Neural progenitor cell (in vitro differentiated cells): Measurements from ENCODE around the gene LDB2. TPM values are rescaled to one million over a fixed set of nuclear protein-coding genes. Genes with fewer than 3 reads are reported as not detected.

Experiments used
- DNase-seq: peaks from one replicate; pipeline ENCODE4 v3.0.0-alpha.2; 2016; ENCODE audit warnings: low spot score
- H2AFZ ChIP-seq: fragments of 200-600 bp; sonication (generic); replicated peaks from 2 replicates; pipeline ENCODE4 v1.6.1; 2016; ENCODE audit warnings: antibody characterized with exemption
- H3F3A ChIP-seq: fragments of 200-600 bp; sonication (generic); 2 replicates; pipeline ENCODE4 v1.6.1; 2016; ENCODE audit warnings: antibody characterized with exemption, low read depth
- H3K27ac ChIP-seq: fragments of 200-600 bp; sonication (generic); 2 replicates; pipeline ENCODE4 v1.5.1; 2016; ENCODE audit warnings: mild to moderate bottlenecking
- H3K27me3 ChIP-seq: fragments of 200-600 bp; sonication (generic); 2 replicates; pipeline ENCODE4 v1.6.1; 2016; ENCODE audit warnings: mild to moderate bottlenecking, moderate library complexity
- H3K36me3 ChIP-seq: fragments of 200-600 bp; sonication (generic); 2 replicates; pipeline ENCODE4 v1.5.1; 2016
- H3K4me1 ChIP-seq: fragments of 200-600 bp; sonication (generic); 2 replicates; pipeline ENCODE4 v1.6.1; 2016; ENCODE audit warnings: mixed run types
- H3K4me2 ChIP-seq: fragments of 200-600 bp; sonication (generic); 2 replicates; pipeline ENCODE4 v1.6.1; 2016
- H3K4me3 ChIP-seq: fragments of 200-600 bp; sonication (generic); 2 replicates; pipeline ENCODE4 v1.5.1; 2016
- H3K79me2 ChIP-seq: fragments of 200-600 bp; sonication (generic); 2 replicates; pipeline ENCODE4 v1.6.1; 2016; ENCODE audit warnings: low read depth
- H3K9ac ChIP-seq: fragments of 200-600 bp; sonication (generic); 2 replicates; pipeline ENCODE4 v1.6.1; 2016
- H3K9me3 ChIP-seq: fragments of 200-600 bp; sonication (generic); 2 replicates; pipeline ENCODE4 v1.5.1; 2016; ENCODE audit warnings: low read depth
- H4K20me1 ChIP-seq: fragments of 200-600 bp; sonication (generic); 2 replicates; pipeline ENCODE4 v1.6.1; 2016; ENCODE audit warnings: low read depth
- H3K27ac Mint-ChIP-seq: 3 replicates; pipeline ENCODE4 v1.8.0; 2021; ENCODE audit warnings: mixed read lengths
- H3K27me3 Mint-ChIP-seq: 2 replicates; pipeline ENCODE4 v1.8.0; 2022; ENCODE audit warnings: low read depth, mild to moderate bottlenecking, inconsistent platforms, moderate library complexity, mixed read lengths; ENCODE audit not compliant: insufficient read depth
- H3K36me3 Mint-ChIP-seq: 3 replicates; pipeline ENCODE4 v1.8.0; 2021; ENCODE audit warnings: mixed read lengths
- H3K4me1 Mint-ChIP-seq: 3 replicates; pipeline ENCODE4 v1.8.0; 2021; ENCODE audit warnings: mixed read lengths
- H3K4me3 Mint-ChIP-seq: 3 replicates; pipeline ENCODE4 v1.8.0; 2021; ENCODE audit warnings: mild to moderate bottlenecking, moderate library complexity, mixed read lengths
- H3K9me3 Mint-ChIP-seq: 3 replicates; pipeline ENCODE4 v1.8.0; 2020; ENCODE audit warnings: mixed read lengths
- CTCF ChIP-seq: fragments of 200-600 bp; sonication (generic); IDR thresholded peaks from 2 replicates; pipeline ENCODE4 v1.5.1; 2017; ENCODE audit warnings: antibody characterized with exemption, mild to moderate bottlenecking
- EZH2 ChIP-seq: fragments of 200-600 bp; sonication (generic); IDR thresholded peaks from 2 replicates; pipeline ENCODE4 v1.6.1; 2017; ENCODE audit warnings: antibody characterized with exemption, mild to moderate bottlenecking, moderate library complexity
- EZH2phosphoT487 ChIP-seq: fragments of 200-600 bp; sonication (generic); IDR thresholded peaks from 2 replicates; pipeline ENCODE4 v1.6.1; 2017; ENCODE audit warnings: antibody characterized with exemption
- total RNA-seq: library from RNA; depleted of rRNA; stranded (reverse); fragments of >200 nt; gene quantifications from 2 replicates; pipeline ENCODE4 v1.2.3, GENCODE V29; 2015; ENCODE audit warnings: low replicate concordance

LDB2 gene
- total RNA-seq, 1 donor from 2014 or later = 24.3 TPM

DNA sequence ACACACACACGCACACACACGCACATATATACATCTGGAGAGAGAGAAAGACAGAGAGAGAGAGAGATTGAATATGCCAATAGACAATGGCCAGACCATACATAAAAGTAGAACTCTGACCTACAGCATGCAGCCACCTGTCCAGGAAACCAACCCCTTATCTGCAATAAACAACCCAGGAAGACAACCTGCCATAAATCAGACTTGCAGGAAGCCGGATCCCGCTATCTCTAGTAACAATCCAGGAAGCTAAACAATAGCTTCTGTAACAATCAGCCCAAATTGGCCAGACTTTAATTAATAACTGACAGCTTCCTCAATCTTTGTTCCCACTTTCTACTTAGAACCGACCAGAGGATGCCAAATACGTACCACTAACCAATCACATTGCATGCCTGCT is 173.2 kb downstream of the LDB2 start:
- Histone ChIP-seq H3K27me3 (no peaks in the 10 kb centered on the region), H3K4me2 (no peak overlapping the region), H3F3A (no peaks in the 10 kb centered on the region), H3K4me3 (no peak overlapping the region), H3K9ac (no peak overlapping the region), H2AFZ (no peak overlapping the region), H3K27ac (no peak overlapping the region), H3K36me3 (no peaks in the 10 kb centered on the region), H3K4me1 (peaks cover 14% of the 10 kb centered on the region), H4K20me1 (no peaks in the 10 kb centered on the region), H3K79me2 (no peaks in the 10 kb centered on the region), H3K9me3 (no peaks in the 10 kb centered on the region)
- Mint-ChIP-seq H3K4me3 (no peak overlapping the region), H3K27ac (no peak overlapping the region), H3K27me3 (peaks cover 2% of the 10 kb centered on the region), H3K9me3 (peaks cover 21% of the 10 kb centered on the region), H3K4me1 (peaks cover 24% of the 10 kb centered on the region), H3K36me3 (peaks cover 16% of the 10 kb centered on the region)
- TF ChIP-seq CTCF (no peak), EZH2 (no peak)
- DNase-seq = no peak

DNA sequence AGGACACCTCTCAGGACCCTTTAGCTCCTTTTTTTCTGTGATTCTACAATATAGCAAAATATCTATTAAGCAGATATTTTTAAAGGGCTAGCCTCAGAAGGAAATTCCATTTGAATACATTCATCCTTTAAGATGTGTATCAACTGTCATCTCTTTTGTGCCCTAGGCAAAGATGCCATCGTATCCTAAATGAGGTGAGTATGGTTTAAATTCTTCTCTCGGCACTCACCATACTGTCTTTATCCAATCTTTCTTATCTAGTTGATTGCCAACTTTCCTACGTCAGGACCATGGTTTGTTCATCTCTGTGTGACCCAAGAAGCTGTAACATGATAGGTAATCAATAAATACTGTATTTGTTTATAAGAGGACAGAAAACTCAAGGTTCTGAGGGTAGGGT is 176.0 kb downstream of the LDB2 start:
- Mint-ChIP-seq H3K4me1 (no peaks in the 10 kb centered on the region), H3K9me3 (peaks cover 21% of the 10 kb centered on the region), H3K27me3 (peaks cover 2% of the 10 kb centered on the region), H3K4me3 (no peak overlapping the region), H3K27ac (no peak overlapping the region), H3K36me3 (peaks cover 16% of the 10 kb centered on the region)
- Histone ChIP-seq H3K9ac (no peak overlapping the region), H3K4me2 (no peak overlapping the region), H3K27ac (no peak overlapping the region), H2AFZ (no peak overlapping the region), H3K4me1 (no peaks in the 10 kb centered on the region), H3K79me2 (no peaks in the 10 kb centered on the region), H3K36me3 (no peaks in the 10 kb centered on the region), H3K4me3 (no peak overlapping the region), H3F3A (no peaks in the 10 kb centered on the region), H3K27me3 (no peaks in the 10 kb centered on the region), H4K20me1 (no peaks in the 10 kb centered on the region), H3K9me3 (no peaks in the 10 kb centered on the region)
- DNase-seq = no peak
- no peak for TF ChIP-seq EZH2phosphoT487
- no peak for TF ChIP-seq CTCF
- TF ChIP-seq EZH2 = no peak

- Histone ChIP-seq H3K4me2 (no peak overlapping the region), H3K27me3 (no peaks in the 10 kb centered on the region), H3K4me1 (no peaks in the 10 kb centered on the region), H3K36me3 (no peaks in the 10 kb centered on the region), H3K79me2 (no peaks in the 10 kb centered on the region), H3F3A (no peaks in the 10 kb centered on the region), H3K9ac (no peak overlapping the region), H3K27ac (no peak overlapping the region), H3K9me3 (no peaks in the 10 kb centered on the region), H3K4me3 (no peak overlapping the region), H4K20me1 (no peaks in the 10 kb centered on the region), H2AFZ (no peak overlapping the region)
- Mint-ChIP-seq H3K9me3 (peaks cover 21% of the 10 kb centered on the region), H3K27ac (no peak overlapping the region), H3K4me1 (no peaks in the 10 kb centered on the region), H3K27me3 (peaks cover 2% of the 10 kb centered on the region), H3K4me3 (no peak overlapping the region), H3K36me3 (peaks cover 13% of the 10 kb centered on the region)
- TF ChIP-seq EZH2phosphoT487 = no peak
- DNase-seq = no peak
These were observed 176.7 kb downstream of the LDB2 start for GRCh38 chr4:16721613-16722291.

DNA sequence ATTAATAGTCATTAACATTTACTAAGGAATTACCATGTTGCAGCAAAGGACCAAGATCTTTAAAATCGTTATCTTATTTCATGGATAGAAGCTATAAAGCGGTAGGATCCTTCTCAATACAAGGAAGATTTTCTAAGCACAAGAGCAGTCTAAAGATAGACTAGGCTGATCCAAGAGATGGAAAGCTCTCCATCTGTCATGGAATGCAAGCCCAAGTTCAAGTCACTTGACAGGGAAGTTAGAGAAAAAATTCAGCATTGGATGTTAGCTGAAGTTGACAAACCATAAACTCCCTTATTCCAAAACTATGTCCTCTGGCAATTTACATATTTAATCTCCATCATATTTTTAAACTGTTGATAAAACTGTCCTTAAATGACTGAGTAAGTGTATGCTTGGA is 177.7 kb downstream of the LDB2 start:
- H3K4me3 Mint-ChIP-seq = no peak overlapping the region
- Histone ChIP-seq H3K36me3 (no peaks in the 10 kb centered on the region), H3F3A (no peaks in the 10 kb centered on the region), H2AFZ (no peak overlapping the region), H4K20me1 (no peaks in the 10 kb centered on the region), H3K4me2 (no peak overlapping the region), H3K79me2 (no peaks in the 10 kb centered on the region), H3K9me3 (no peaks in the 10 kb centered on the region), H3K4me3 (no peak overlapping the region), H3K9ac (no peak overlapping the region), H3K27ac (no peak overlapping the region), H3K4me1 (no peaks in the 10 kb centered on the region), H3K27me3 (no peaks in the 10 kb centered on the region)
- H3K27me3 Mint-ChIP-seq = peaks cover 2% of the 10 kb centered on the region
- no peaks in the 10 kb centered on the region for H3K4me1 Mint-ChIP-seq
- no peak overlapping the region for H3K27ac Mint-ChIP-seq
- peaks cover 24% of the 10 kb centered on the region for H3K9me3 Mint-ChIP-seq
- H3K36me3 Mint-ChIP-seq = peaks cover 13% of the 10 kb centered on the region
- TF ChIP-seq EZH2 (no peak), EZH2phosphoT487 (no peak), CTCF (no peak)
- DNase-seq = no peak
